ENCODE data around the gene ENDOV.

Gene ENDOV

DNA sequence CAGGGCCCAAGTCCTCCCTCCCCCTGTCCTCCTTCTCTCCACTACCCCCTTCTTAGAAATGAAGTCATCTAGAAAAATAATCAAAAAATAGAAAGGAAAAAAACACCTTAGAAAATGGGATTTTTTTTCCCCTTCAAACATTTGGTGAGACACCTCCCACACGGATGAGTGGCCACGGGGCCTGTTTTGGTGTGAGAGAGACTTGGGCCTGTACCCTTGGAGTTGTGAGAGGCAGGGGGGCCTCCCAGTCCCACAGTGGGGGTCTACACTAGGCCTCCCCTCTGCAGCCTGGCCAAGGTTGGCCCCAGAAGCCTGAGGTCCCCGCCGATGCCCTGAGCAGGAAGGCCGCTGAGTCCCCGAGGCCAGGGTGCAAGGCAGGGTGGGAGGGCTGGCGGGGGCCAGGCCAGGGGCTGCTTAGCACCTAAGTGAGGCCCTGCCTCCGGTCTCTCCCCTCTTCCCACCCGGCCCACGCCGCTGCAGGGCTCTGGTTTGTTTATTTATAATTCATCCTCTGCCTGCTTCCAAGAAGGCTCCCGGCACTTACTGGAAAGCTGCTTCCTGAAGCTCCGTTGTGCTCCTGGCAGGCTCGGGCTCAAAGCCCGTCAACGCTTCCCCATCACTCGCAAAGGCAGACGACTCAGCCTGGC lies 35.1 kb downstream of the ENDOV start:
- TF ChIP-seq POLR2A (IDR thresholded peaks at IDR 0.05; ENCODE audit: low read length) (no peak), GATA1 (IDR thresholded peaks at IDR 0.05; ENCODE audit: low read depth, low read length) (no peak)
- no peak for DNase-seq

DNA sequence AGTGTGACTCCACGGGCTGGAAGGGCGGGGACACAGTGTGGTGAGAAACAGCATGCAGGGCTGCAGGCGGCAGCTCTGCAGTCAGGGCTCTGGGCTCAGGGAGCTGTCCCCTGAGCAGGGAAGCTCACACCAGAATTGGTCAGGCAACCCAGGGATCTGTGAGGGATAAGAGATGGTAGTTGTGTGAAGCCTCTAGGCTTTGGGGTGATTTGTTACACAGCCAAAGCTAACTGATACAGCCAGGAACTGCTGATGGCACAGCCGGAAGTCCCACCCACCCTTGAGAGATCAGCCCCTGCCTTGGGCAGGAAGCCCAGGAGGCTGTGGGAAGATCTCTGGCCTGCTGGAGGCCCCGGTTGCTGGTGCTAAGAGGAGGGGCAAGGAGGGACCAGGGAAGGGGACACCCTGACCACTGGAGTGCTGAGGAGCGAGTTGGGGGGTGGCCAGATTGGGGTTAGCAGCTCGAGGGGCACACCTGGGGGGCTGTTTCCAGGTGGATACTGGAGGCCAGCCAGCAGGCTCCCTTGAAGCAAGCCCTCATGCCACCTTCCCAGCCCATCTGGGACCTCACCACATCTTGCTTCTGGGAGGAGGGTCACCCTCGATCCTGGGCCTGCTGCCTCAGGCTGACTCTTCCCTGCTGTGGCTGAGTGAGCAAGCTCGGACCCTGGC lies 36.3 kb downstream of the ENDOV start:
- no peak for TF ChIP-seq POLR2A (IDR thresholded peaks at IDR 0.05; ENCODE audit: low read length)
- no peak for TF ChIP-seq GATA1 (IDR thresholded peaks at IDR 0.05; ENCODE audit: low read depth, low read length)
- no peak for DNase-seq

DNA sequence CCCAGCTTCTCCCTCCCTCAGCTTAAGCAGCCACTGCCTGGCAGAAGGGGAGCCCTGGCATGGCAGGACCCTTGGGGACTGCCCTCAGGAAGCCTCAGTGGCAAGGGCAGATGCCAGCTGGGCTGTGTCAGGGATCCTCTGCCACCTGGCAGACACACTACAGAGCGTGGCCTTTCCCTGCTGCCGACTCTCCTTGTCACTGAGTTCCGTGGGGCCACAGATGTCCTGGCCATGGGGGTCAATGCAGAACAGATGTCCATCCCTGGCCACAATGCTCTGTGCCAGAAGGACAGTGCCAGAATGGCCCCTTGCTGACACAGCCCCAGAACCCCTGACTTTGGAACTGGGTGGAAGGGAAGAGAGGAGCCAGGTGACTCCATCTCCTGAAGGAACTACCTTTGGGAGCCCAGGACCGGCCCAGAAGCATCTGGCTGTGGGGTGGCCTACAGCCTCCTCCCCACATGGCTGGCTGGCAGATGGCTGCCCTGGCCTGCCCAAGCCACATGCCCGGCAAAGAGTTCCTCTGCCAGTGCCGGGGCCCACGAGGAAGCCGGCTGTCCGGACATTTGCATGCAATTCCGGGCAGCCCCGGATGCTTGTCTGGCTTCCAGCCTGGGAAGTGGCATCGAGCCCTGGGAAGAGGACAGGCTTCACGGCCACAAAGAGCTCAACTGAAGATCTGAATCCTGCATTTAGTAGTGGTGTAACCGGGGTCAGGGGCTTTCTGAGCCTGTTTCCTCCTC lies 37.4 kb downstream of the ENDOV start:
- TF ChIP-seq POLR2A (IDR thresholded peaks at IDR 0.05; ENCODE audit: low read length) (no peak), GATA1 (IDR thresholded peaks at IDR 0.05; ENCODE audit: low read depth, low read length) (no peak)
- DNase-seq = no peak

DNA sequence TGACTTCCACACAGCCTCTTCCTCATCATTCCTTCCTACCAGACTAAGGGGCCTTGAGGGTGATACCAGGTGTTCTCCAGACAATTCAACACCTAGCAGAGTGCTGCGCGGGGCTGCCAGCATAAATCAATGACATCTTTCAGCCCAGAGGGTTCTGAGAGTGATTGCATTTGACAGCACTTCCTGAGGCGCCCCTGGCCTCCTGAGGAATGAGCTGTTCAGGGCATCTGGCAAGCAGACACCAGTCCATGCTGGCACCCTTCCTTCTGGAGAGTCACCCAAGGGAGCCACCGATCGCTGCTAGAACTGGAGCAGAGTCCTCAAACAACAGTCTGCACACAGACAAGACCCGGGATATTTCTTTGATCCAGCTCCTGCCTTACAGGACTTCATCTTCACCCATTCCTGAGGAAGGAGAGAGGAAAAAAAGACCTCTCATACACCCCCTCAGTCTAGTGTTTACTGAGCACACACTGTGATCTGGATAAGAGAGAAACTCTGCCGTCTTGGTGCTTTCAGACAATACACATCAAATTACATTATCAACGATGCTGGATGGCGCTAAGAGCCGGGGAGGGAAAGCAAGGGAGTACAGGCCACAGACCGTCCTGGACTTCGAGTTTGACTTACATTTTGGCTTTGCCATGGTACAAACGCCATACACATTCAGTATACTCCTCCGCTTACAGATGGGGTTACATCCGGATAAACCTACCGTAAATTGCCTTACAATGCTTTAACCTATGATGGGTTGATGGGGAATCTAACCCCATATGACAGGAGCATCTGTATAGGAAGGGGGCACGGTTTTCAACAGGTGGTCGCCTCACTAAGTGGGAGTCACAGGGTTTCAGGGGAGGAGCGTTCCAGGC lies 38.4 kb downstream of the ENDOV start:
- no peak for DNase-seq
- no peak for TF ChIP-seq POLR2A (IDR thresholded peaks at IDR 0.05; ENCODE audit: low read length)
- TF ChIP-seq GATA1 (IDR thresholded peaks at IDR 0.05; ENCODE audit: low read depth, low read length) = no peak

DNA sequence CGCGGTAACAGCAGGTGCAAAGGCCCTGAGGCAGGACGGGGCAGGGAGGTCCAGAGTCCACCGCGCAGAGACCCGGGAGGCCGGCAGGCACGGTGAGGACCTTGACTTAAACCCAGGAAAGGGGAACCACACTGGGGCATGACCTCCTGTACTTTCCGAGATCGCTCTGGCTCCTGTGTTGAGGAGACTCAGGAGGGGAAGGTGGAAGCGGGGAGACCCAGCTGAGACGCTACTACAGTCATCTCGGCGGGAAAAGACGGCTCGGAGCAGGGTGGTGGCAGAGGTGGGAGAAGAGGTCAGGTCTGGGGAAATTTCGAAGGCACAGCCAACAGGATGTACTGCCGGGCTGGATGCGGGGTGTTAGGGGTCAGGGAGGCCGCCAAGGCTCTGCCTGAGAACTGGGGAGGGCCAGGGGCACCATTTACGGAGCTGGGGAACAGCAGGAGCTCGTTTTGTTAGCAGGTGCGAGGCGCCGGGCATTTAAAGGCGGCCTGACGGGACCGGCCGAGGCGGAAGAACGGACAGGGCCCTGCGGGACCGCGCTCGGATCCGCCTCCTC lies 39.1 kb downstream of the ENDOV start:
- TF ChIP-seq POLR2A (IDR thresholded peaks at IDR 0.05; ENCODE audit: low read length) (no peak), GATA1 (IDR thresholded peaks at IDR 0.05; ENCODE audit: low read depth, low read length) (no peak)
- no peak for DNase-seq

DNA sequence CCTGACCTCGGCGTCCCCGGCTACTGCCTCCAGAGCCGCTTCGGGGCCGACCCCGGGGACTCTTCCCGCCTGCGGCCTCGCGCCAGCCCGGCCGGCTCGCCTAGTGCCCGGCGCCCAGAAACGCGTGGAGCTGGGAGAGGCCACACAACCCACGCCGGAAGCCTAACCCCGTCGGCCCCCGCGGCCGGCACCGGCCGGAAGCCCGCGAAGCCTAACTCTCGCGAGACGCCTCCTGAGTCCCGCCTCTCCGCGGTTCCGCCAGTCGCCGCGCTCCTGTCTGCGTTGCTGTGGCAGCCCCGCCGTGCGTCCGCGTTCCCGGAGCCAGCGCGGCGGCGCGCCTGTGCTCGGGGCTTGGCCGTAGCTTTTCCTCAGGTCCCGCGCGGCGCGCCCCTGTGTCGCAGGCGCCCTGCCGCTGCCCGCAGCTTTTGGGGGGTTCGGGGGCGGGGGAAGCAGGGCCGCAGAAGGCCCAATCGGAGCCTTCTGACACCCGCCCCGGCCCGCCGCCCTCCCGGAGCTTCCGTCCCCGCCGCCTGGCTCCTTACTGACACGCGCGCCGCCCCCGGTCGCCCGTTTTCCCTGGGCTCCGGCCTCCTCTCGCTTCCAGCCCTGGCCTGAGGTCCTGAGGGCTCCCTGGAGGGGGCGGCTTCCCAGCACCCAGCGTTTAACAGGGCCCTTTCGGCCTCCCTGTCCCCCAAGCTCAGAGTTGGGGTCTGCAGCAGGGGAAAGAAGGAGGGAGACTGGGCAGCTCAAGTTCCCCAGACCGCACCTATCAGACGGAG lies 39.8 kb downstream of the ENDOV start:
- DNase-seq = peak; percentile 97
- TF ChIP-seq GATA1 (IDR thresholded peaks at IDR 0.05; ENCODE audit: low read depth, low read length) (no peak), POLR2A (IDR thresholded peaks at IDR 0.05; ENCODE audit: low read length) (peak; percentile 97)

DNA sequence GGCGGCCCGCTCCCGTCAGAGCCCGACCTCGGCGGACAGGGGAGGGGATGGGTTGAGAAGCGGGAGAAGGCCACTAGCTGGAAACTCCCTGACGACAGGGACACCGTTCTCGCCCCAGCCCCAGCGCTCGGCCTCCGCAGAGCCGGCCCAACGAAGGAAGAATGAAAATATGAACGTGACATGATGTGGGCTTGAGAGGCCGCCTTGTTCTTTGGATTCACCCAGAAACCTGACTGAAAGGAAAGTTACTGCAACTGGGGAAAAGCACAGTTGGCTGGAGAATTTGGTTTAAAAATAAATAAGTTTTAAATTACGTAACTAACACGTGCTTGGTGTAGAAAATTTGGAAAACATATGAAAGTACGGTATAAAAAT lies 40.4 kb downstream of the ENDOV start:
- TF ChIP-seq POLR2A (IDR thresholded peaks at IDR 0.05; ENCODE audit: low read length) (no peak), GATA1 (IDR thresholded peaks at IDR 0.05; ENCODE audit: low read depth, low read length) (no peak)
- no peak for DNase-seq

DNA sequence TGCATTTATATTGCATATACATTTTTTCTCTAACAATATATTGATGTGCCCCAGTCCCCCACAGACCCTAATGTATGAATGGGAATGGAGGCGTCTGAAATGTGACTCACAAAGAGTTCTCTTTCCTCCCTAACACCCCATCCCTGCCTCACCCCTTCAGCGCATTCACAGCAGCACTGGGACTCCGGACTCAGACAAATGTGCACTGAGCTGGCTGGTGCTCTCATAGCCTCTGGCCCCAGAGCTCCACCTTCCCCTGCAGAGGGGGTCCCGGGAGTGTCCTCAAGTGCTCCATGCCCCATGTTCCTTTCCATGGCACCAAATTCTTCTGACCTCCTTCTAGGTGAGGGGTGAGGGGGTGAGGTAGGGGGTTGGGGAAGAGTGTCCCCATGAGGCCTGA lies 40.8 kb downstream of the ENDOV start:
- peak; percentile 36 to 41 for DNase-seq
- TF ChIP-seq POLR2A (IDR thresholded peaks at IDR 0.05; ENCODE audit: low read length) = no peak
- TF ChIP-seq GATA1 (IDR thresholded peaks at IDR 0.05; ENCODE audit: low read depth, low read length) = no peak

DNA sequence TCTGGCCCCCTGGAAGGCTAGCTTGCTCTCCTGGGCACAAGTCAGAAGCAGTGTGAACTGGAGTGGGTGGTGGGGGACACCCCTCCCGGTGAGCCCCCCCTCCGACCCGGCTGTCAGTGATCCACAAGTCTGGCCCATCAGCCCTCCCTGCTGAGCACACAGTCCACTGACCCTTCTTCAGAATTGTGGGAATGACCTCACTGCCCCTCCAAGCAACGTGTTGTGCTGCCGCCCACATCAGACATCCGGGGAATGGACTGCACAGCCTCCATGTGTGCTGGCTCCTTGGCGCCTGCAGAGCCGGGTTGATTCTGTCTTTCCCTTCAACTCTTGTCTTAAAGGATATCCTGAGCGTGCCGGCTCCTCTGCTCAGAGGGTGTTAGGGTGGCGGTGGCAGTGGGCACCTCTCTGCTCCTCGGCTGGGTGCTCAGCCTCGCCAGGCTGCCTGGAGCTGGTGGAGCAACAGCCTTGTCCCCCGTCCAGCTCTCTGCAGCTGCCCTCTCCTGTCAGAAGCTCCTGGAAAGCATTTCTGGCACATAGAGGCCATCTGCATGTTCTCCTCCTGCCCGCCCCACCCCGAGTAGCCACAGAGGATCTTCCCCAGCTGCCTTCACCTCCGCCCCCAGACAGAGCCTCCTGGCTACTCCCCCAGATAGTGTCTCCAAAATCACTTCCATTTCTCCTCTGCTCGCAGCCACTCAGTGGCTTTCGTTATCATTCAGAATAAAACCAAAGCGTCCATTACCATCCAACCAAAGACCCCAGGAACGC lies 41.7 kb downstream of the ENDOV start:
- DNase-seq = peak; percentile 62 to 77
- TF ChIP-seq GATA1 (IDR thresholded peaks at IDR 0.05; ENCODE audit: low read depth, low read length) = no peak
- no peak for TF ChIP-seq POLR2A (IDR thresholded peaks at IDR 0.05; ENCODE audit: low read length)

DNA sequence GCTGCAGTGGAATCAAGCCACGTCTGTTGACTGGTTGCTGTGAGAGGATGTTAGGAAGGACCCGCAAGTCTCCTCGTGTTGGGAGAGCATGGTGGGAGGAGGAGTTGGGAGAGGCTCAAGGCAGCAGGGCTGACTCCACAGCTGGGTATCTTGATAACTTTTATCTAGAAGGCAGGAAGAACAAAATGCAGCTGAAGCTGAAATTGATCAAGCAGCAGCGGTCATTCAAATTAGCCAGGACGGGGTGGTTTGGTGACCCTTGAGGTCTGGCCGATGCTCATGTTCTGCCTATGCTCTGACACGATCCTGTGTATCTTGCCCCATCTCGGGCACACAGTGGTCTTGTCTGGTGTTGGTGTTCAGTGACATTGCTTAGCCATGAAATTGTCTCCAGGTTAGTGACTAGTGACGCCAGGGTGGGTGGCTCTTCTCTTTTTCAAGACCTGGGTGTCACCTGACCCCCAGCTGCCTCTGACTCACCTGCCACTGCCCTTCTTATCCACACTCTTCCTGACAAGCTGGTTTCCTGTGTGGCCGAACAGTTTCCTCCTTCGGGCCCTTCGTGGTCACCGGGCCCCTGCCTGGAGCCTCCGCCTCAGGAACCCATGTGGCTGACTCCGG lies 42.4 kb downstream of the ENDOV start:
- TF ChIP-seq POLR2A (IDR thresholded peaks at IDR 0.05; ENCODE audit: low read length) (no peak), GATA1 (IDR thresholded peaks at IDR 0.05; ENCODE audit: low read depth, low read length) (no peak)
- DNase-seq = peak; percentile 69 to 86

DNA sequence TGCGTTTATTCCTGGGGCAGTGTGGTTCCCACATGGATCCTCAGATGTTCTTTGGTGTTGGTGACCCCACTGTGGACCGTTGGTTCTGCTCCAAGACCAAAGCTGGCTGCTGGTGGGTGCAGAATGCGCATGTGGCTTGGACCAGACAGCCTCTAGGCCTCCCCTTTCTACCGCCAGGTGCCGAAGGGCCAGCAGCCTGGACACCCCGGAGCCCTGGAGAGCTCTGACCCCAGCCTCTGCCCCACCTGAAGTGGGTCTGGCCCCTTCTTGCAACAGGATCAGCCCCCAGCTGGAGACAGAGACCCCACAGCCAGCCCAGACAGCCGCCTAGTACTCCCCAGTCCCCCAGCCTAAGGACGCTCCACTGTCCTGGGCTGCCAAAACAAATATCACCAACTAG lies 43.0 kb downstream of the ENDOV start:
- TF ChIP-seq POLR2A (IDR thresholded peaks at IDR 0.05; ENCODE audit: low read length) (no peak), GATA1 (IDR thresholded peaks at IDR 0.05; ENCODE audit: low read depth, low read length) (no peak)
- no peak for DNase-seq

DNA sequence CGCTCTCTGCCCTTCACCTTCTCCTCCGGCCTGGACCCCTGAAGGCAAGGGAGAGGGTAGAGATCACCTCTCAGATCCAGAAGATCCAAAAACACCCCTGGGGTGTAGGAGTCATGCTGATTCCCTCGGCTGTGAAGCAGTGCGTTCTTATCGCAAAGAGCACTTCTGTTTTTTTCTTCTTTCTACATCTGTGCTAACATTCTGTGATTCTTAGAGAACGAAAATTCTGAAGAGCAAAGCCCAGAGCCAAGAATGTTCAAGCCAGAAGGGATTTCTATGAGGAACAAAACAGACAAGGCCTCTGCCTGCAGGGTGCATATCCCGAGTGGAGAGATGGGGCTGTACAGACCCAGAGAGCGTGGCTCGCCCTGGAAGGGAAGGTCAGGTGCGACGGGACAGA lies 44.3 kb downstream of the ENDOV start:
- no peak for TF ChIP-seq GATA1 (IDR thresholded peaks at IDR 0.05; ENCODE audit: low read depth, low read length)
- TF ChIP-seq POLR2A (IDR thresholded peaks at IDR 0.05; ENCODE audit: low read length) = no peak
- DNase-seq = no peak

Measured in erythroblast (primary cell).